Measurements from ENCODE around the gene MDH1B.

Gene MDH1B

GRCh38 chr2:206774871-206775270, 9.7 kb upstream of the MDH1B start:
- H3K4me3 ChIP-seq (ENCODE audit: low read depth, low read length): no peak overlapping the region
- no peak for DNase-seq (ENCODE audit: low read depth)
- TF ChIP-seq POLR2A (IDR thresholded peaks at IDR 0.05; ENCODE audit: extremely low read depth, insufficient read length) (no peak), CTCF (IDR thresholded peaks at IDR 0.05; ENCODE audit: low read depth, low read length) (no peak), MYC (IDR thresholded peaks at IDR 0.05; ENCODE audit: low read depth, low read length) (no peak)
- TF ChIP-seq, protein P1, sequence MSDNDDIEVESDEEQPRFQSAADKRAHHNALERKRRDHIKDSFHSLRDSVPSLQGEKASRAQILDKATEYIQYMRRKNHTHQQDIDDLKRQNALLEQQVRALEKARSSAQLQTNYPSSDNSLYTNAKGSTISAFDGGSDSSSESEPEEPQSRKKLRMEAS (IDR thresholded peaks at IDR 0.05; ENCODE audit: low read depth, low read length): no peak

- TF ChIP-seq, protein P1 (IDR thresholded peaks at IDR 0.05; ENCODE audit: low read depth, low read length): no peak
- TF ChIP-seq CTCF (IDR thresholded peaks at IDR 0.05; ENCODE audit: low read depth, low read length) (no peak), POLR2A (IDR thresholded peaks at IDR 0.05; ENCODE audit: extremely low read depth, insufficient read length) (no peak), MYC (IDR thresholded peaks at IDR 0.05; ENCODE audit: low read depth, low read length) (no peak)
- peak overlapping the region; percentile 79 for H3K4me3 ChIP-seq (ENCODE audit: low read depth, low read length)
- DNase-seq (ENCODE audit: low read depth): no peak
Observed at GRCh38 chr2:206766057-206766930, 1.2 kb upstream of the MDH1B start.

- peak overlapping the region; percentile 79 for H3K4me3 ChIP-seq (ENCODE audit: low read depth, low read length)
- TF ChIP-seq, protein P1 (IDR thresholded peaks at IDR 0.05; ENCODE audit: low read depth, low read length): no peak
- TF ChIP-seq POLR2A (IDR thresholded peaks at IDR 0.05; ENCODE audit: extremely low read depth, insufficient read length) (no peak), MYC (IDR thresholded peaks at IDR 0.05; ENCODE audit: low read depth, low read length) (no peak), CTCF (IDR thresholded peaks at IDR 0.05; ENCODE audit: low read depth, low read length) (no peak)
- DNase-seq (ENCODE audit: low read depth): no peak
Observed at GRCh38 chr2:206764673-206765241, 371 bp downstream of the MDH1B start.

- no peak overlapping the region for H3K4me3 ChIP-seq (ENCODE audit: low read depth, low read length)
- no peak for TF ChIP-seq CTCF (IDR thresholded peaks at IDR 0.05; ENCODE audit: low read depth, low read length)
- no peak for DNase-seq (ENCODE audit: low read depth)
Observed at GRCh38 chr2:206756816-206757215, 8.3 kb downstream of the MDH1B start.

GRCh38 chr2:206740800-206741199, 24.3 kb downstream of the MDH1B start:
- no peak for TF ChIP-seq CTCF (IDR thresholded peaks at IDR 0.05; ENCODE audit: low read depth, low read length)
- no peak for TF ChIP-seq MYC (IDR thresholded peaks at IDR 0.05; ENCODE audit: low read depth, low read length)
- no peak for TF ChIP-seq POLR2A (IDR thresholded peaks at IDR 0.05; ENCODE audit: extremely low read depth, insufficient read length)
- TF ChIP-seq, protein P1 (IDR thresholded peaks at IDR 0.05; ENCODE audit: low read depth, low read length): no peak

More at GRCh38 chr2:206740800-206741199, 24.3 kb downstream of the MDH1B start:
- no peak for DNase-seq (ENCODE audit: low read depth)
- no peak overlapping the region for H3K4me3 ChIP-seq (ENCODE audit: low read depth, low read length)

Measured in NB4 (cell line).